ENCODE results near the gene WDSUB1.

Gene WDSUB1

GRCh38 chr2:159194241-159194640 is 92.3 kb downstream of the WDSUB1 start:
- H3K27me3 ChIP-seq (ENCODE audit: control insufficient read depth, insufficient read depth, low read length): no peaks in the 10 kb centered on the region
- H3K4me1 ChIP-seq (ENCODE audit: control insufficient read depth, insufficient read depth, low read length): no peaks in the 10 kb centered on the region
- H3K9me3 ChIP-seq (ENCODE audit: control insufficient read depth, insufficient read depth, low read length): no peaks in the 10 kb centered on the region
- H3K4me3 ChIP-seq (ENCODE audit: low read length): no peak overlapping the region
- no peak for DNase-seq (ENCODE audit: low read depth, low spot score)
- no CpG with 5 or more reads among the region's 10 CpGs for WGBS (ENCODE audit: insufficient coverage, insufficient read length)
- H3K27ac ChIP-seq (ENCODE audit: low read length): no peak overlapping the region
- H3K36me3 ChIP-seq (ENCODE audit: control insufficient read depth, insufficient read depth, low read length): no peaks in the 10 kb centered on the region

GRCh38 chr2:159193791-159194190 is 92.7 kb downstream of the WDSUB1 start:
- no peaks in the 10 kb centered on the region for H3K27me3 ChIP-seq (ENCODE audit: control insufficient read depth, insufficient read depth, low read length)
- H3K4me1 ChIP-seq (ENCODE audit: control insufficient read depth, insufficient read depth, low read length): no peaks in the 10 kb centered on the region
- H3K36me3 ChIP-seq (ENCODE audit: control insufficient read depth, insufficient read depth, low read length): no peaks in the 10 kb centered on the region
- no peak overlapping the region for H3K27ac ChIP-seq (ENCODE audit: low read length)
- no peak overlapping the region for H3K4me3 ChIP-seq (ENCODE audit: low read length)
- no peaks in the 10 kb centered on the region for H3K9me3 ChIP-seq (ENCODE audit: control insufficient read depth, insufficient read depth, low read length)
- no peak for DNase-seq (ENCODE audit: low read depth, low spot score)
- no CpG with 5 or more reads among the region's 4 CpGs for WGBS (ENCODE audit: insufficient coverage, insufficient read length)

GRCh38 chr2:159192371-159192918 is 94.1 kb downstream of the WDSUB1 start:
- H3K36me3 ChIP-seq (ENCODE audit: control insufficient read depth, insufficient read depth, low read length): no peaks in the 10 kb centered on the region
- H3K9me3 ChIP-seq (ENCODE audit: control insufficient read depth, insufficient read depth, low read length): no peaks in the 10 kb centered on the region
- H3K4me1 ChIP-seq (ENCODE audit: control insufficient read depth, insufficient read depth, low read length): no peaks in the 10 kb centered on the region
- no CpG with 5 or more reads among the region's 12 CpGs for WGBS (ENCODE audit: insufficient coverage, insufficient read length)
- no peak overlapping the region for H3K27ac ChIP-seq (ENCODE audit: low read length)
- no peak for DNase-seq (ENCODE audit: low read depth, low spot score)
- H3K4me3 ChIP-seq (ENCODE audit: low read length): no peak overlapping the region
- H3K27me3 ChIP-seq (ENCODE audit: control insufficient read depth, insufficient read depth, low read length): no peaks in the 10 kb centered on the region

- Histone ChIP-seq H3K4me3 (ENCODE audit: low read length) (no peak overlapping the region), H3K27ac (ENCODE audit: low read length) (no peak overlapping the region), H3K9me3 (ENCODE audit: control insufficient read depth, insufficient read depth, low read length) (no peaks in the 10 kb centered on the region), H3K36me3 (ENCODE audit: control insufficient read depth, insufficient read depth, low read length) (no peaks in the 10 kb centered on the region), H3K27me3 (ENCODE audit: control insufficient read depth, insufficient read depth, low read length) (no peaks in the 10 kb centered on the region), H3K4me1 (ENCODE audit: control insufficient read depth, insufficient read depth, low read length) (no peaks in the 10 kb centered on the region)
- no CpG with 5 or more reads among the region's 4 CpGs for WGBS (ENCODE audit: insufficient coverage, insufficient read length)
- no peak for DNase-seq (ENCODE audit: low read depth, low spot score)
Measured at GRCh38 chr2:159188449-159188848, 98.1 kb downstream of the WDSUB1 start.

- Histone ChIP-seq H3K4me1 (ENCODE audit: control insufficient read depth, insufficient read depth, low read length) (no peaks in the 10 kb centered on the region), H3K9me3 (ENCODE audit: control insufficient read depth, insufficient read depth, low read length) (no peaks in the 10 kb centered on the region), H3K27ac (ENCODE audit: low read length) (no peak overlapping the region), H3K4me3 (ENCODE audit: low read length) (no peak overlapping the region), H3K27me3 (ENCODE audit: control insufficient read depth, insufficient read depth, low read length) (no peaks in the 10 kb centered on the region), H3K36me3 (ENCODE audit: control insufficient read depth, insufficient read depth, low read length) (no peaks in the 10 kb centered on the region)
- no peak for DNase-seq (ENCODE audit: low read depth, low spot score)
- WGBS (ENCODE audit: insufficient coverage, insufficient read length): no CpG with 5 or more reads among the region's 6 CpGs
Measured at GRCh38 chr2:159187106-159187505, 99.4 kb downstream of the WDSUB1 start.

- H3K4me1 ChIP-seq (ENCODE audit: control insufficient read depth, insufficient read depth, low read length): no peaks in the 10 kb centered on the region
- H3K9me3 ChIP-seq (ENCODE audit: control insufficient read depth, insufficient read depth, low read length): no peaks in the 10 kb centered on the region
- no CpG with 5 or more reads among the region's 4 CpGs for whole genome bisulfite sequencing (ENCODE audit: insufficient coverage, insufficient read length)
- no peak overlapping the region for H3K27ac ChIP-seq (ENCODE audit: low read length)
- DNase-seq (ENCODE audit: low read depth, low spot score): no peak
- H3K4me3 ChIP-seq (ENCODE audit: low read length): no peak overlapping the region
- no peaks in the 10 kb centered on the region for H3K36me3 ChIP-seq (ENCODE audit: control insufficient read depth, insufficient read depth, low read length)
- no peaks in the 10 kb centered on the region for H3K27me3 ChIP-seq (ENCODE audit: control insufficient read depth, insufficient read depth, low read length)
Measured at GRCh38 chr2:159186462-159186861, 100.0 kb downstream of the WDSUB1 start.

Data from iPS DF 6.9 (cell line).